ENCODE data around the gene ATP1A2. TPM values are rescaled to one million over a fixed set of nuclear protein-coding genes. Genes with fewer than 3 reads are reported as not detected.
A peak's percentile ranks its signal among the peaks of the same experiment; 100 is the strongest.

Gene ATP1A2
- total and polyA plus RNA-seq, 2 of the 8 experiments (the other 6 are each of a cell fraction or from before 2014, with no cell fraction given): 39.7 to 40.8 TPM

GRCh38 chr1:160186246-160186645 lies 70.7 kb downstream of the ATP1A2 start:
- Histone ChIP-seq H2BK120ac (replicated peaks; ENCODE audit: low read depth, low read length) (no peak overlapping the region), H3K79me2 (ENCODE audit: control insufficient read depth in 1 of 2, insufficient read depth in 2 of 2, low read length in 2 of 2) (no peaks in the 10 kb centered on the region), H2BK15ac (ENCODE audit: low read length) (0 out of 2 replicates have a peak overlapping the region, but pooled peaks have one; percentile 82), H2AK5ac (ENCODE audit: low read depth, low read length) (no peak overlapping the region), H3K4me3 (ENCODE audit: extremely low read depth in 1 of 4, insufficient read depth in 2 of 4, low read depth in 3 of 4, low read length in 4 of 4) (no peak overlapping the region), H3K36me3 (ENCODE audit: control insufficient read depth in 2 of 4, insufficient read depth in 4 of 4, low read length in 3 of 4) (no peaks in the 10 kb centered on the region), H2BK5ac (ENCODE audit: low read depth, low read length) (no peak overlapping the region), H4K8ac (ENCODE audit: extremely low read depth, insufficient read depth, low read length) (peak overlapping the region; percentile 69), H3K4ac (replicated peaks; ENCODE audit: insufficient read length, low read depth, low read length) (no peak overlapping the region), H3K27me3 (replicated peaks in 1 of 4; ENCODE audit: control insufficient read depth in 3 of 4, extremely low read depth in 1 of 4, insufficient read depth in 3 of 4, low read length in 3 of 4) (no peaks in the 10 kb centered on the region), H2AFZ (ENCODE audit: low read length) (no peak overlapping the region), H4K20me1 (replicated peaks in 1 of 2; ENCODE audit: control insufficient read depth in 1 of 2, insufficient read depth in 2 of 2, low read length in 2 of 2) (no peaks in the 10 kb centered on the region), H3K9me3 (ENCODE audit: insufficient read depth in 2 of 2, low read depth in 1 of 2, low read length in 1 of 2) (no peaks in the 10 kb centered on the region), H3K9ac (replicated peaks in 1 of 4; ENCODE audit: extremely low read depth in 1 of 4, low read depth in 3 of 4, low read length in 3 of 4) (no peak overlapping the region), H3K4me2 (ENCODE audit: insufficient read depth in 1 of 2, low read depth in 2 of 2, low read length in 2 of 2) (no peak overlapping the region), H4K5ac (ENCODE audit: insufficient read length, low read depth, low read length) (no peak overlapping the region), H3K56ac (replicated peaks; ENCODE audit: insufficient read length, low read depth, low read length) (no peak overlapping the region), H4K91ac (replicated peaks; ENCODE audit: insufficient read length, low read length) (peak overlapping the region; percentile 57), H3K18ac (ENCODE audit: extremely low read depth, low read length) (no peak overlapping the region), H2BK20ac (ENCODE audit: low read length) (peak overlapping the region; percentile 50; the same call in 1 of the 2 replicates), H3K23me2 (ENCODE audit: low read depth, low read length) (no peaks in the 10 kb centered on the region), H2BK12ac (ENCODE audit: low read depth, low read length) (peak overlapping the region; percentile 77; the same call in 1 of the 2 replicates), H3K79me1 (ENCODE audit: low read depth, low read length) (no peaks in the 10 kb centered on the region), H3K27ac (ENCODE audit: low read depth, low read length) (no peak overlapping the region), H3K14ac (ENCODE audit: insufficient read length) (no peak overlapping the region), H3K4me1 (replicated peaks in 1 of 4; ENCODE audit: control insufficient read depth in 3 of 4, insufficient read depth in 4 of 4, low read length in 3 of 4) (peaks cover 0 to 6% (median 3%) of the 10 kb centered on the region in 4 experiments; a peak in 4 of 7 replicates), H3K23ac (ENCODE audit: insufficient read length) (no peak overlapping the region)
- no peak for FAIRE-seq
- ChIA-PET CTCF (ENCODE audit: partially characterized antibody) (interaction anchor here (0.6 to 8.6 kb wide), 11 partner anchors 9 to 190 kb away, joined by 3 to 195 read pairs (median 4); partner anchors contain the start of gene PEA15), POLR2A (ENCODE audit: partially characterized antibody) (interaction anchor here (1.1 to 2.4 kb wide), 3 partner anchors 17 to 99 kb away, joined by 3 to 11 read pairs (median 3); partner anchors contain the start of gene PEX19)
- no peak for DNase-seq (ENCODE audit: low read depth in 1 of 2, low spot score in 2 of 2)
- 91% methylated on average over 7 of the region's 7 CpGs; no CpG with 5 or more reads in 1 of the 2 experiments for WGBS, 2 experiments (ENCODE audit: extremely low coverage in 1 of 2, insufficient coverage in 1 of 2, insufficient read length in 1 of 2, insufficient replicate concordance in 2 of 2, low coverage in 1 of 2, low lambda C conversion rate in 2 of 2, missing lambda C conversion rate in 1 of 2)
- TF ChIP-seq RBBP5 (IDR thresholded peaks at IDR 0.05; ENCODE audit: borderline replicate concordance, low read depth, low read length): no peak
- no peak for TF ChIP-seq SP4 (IDR thresholded peaks at IDR 0.05; ENCODE audit: low read length)
- TF ChIP-seq RFX5 (IDR thresholded peaks at IDR 0.05; ENCODE audit: borderline replicate concordance, low read depth, low read length): no peak
- TF ChIP-seq, protein P1, sequence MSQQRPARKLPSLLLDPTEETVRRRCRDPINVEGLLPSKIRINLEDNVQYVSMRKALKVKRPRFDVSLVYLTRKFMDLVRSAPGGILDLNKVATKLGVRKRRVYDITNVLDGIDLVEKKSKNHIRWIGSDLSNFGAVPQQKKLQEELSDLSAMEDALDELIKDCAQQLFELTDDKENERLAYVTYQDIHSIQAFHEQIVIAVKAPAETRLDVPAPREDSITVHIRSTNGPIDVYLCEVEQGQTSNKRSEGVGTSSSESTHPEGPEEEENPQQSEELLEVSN (IDR thresholded peaks at IDR 0.05): no peak
- TF ChIP-seq SRF (IDR thresholded peaks at IDR 0.05; ENCODE audit: low read depth, low read length): no peak
- no peak for TF ChIP-seq SIX5 (IDR thresholded peaks at IDR 0.05; ENCODE audit: low read depth, low read length)
- TF ChIP-seq TBP (IDR thresholded peaks at IDR 0.05; ENCODE audit: low read depth, low read length): no peak
- TF ChIP-seq EGR1 (IDR thresholded peaks at IDR 0.05; ENCODE audit: borderline replicate concordance, low read depth, low read length): no peak
- no peak for TF ChIP-seq ATF2 (IDR thresholded peaks at IDR 0.05; ENCODE audit: low read length)
- TF ChIP-seq SUZ12 (IDR thresholded peaks at IDR 0.05; ENCODE audit: low read length): no peak
- no peak for TF ChIP-seq TAF1 (IDR thresholded peaks at IDR 0.05; ENCODE audit: low read depth, low read length)
- no peak for TF ChIP-seq CBX8 (IDR thresholded peaks at IDR 0.05; ENCODE audit: borderline replicate concordance, low read depth, low read length)
